ENCODE measurements around the gene TMEM243. TPM values are rescaled to one million over a fixed set of nuclear protein-coding genes. Genes with fewer than 3 reads are reported as not detected.

TMEM243 gene
- total RNA-seq, 1 donor from 2014 or later = 25.4 TPM

GRCh38 chr7:87193912-87194311 lies 25.6 kb downstream of the TMEM243 start:
- Histone ChIP-seq H4K20me1 (ENCODE audit: insufficient read depth, low read length) (peaks cover 21% of the 10 kb centered on the region), H3K9me3 (ENCODE audit: insufficient read depth, low read depth, low read length) (no peaks in the 10 kb centered on the region), H3K9ac (ENCODE audit: low read length) (no peak overlapping the region), H3K4me3 (ENCODE audit: insufficient read depth, low read depth, low read length) (no peak overlapping the region), H3K4me2 (ENCODE audit: low read length) (no peak overlapping the region), H3K27me3 (ENCODE audit: insufficient read depth, low read length) (no peaks in the 10 kb centered on the region), H2AFZ (ENCODE audit: low read depth, low read length) (no peak overlapping the region), H3K36me3 (ENCODE audit: insufficient read depth, low read length) (peaks cover 88% of the 10 kb centered on the region), H3K27ac (ENCODE audit: low read depth, low read length) (no peak overlapping the region), H3K79me2 (ENCODE audit: insufficient read depth, low read length) (peaks cover 8% of the 10 kb centered on the region), H3K4me1 (ENCODE audit: insufficient read depth, low read length) (no peaks in the 10 kb centered on the region)
- TF ChIP-seq EZH2 (IDR thresholded peaks at IDR 0.05; ENCODE audit: insufficient read depth, low read length) = no peak
- TF ChIP-seq, protein P1, sequence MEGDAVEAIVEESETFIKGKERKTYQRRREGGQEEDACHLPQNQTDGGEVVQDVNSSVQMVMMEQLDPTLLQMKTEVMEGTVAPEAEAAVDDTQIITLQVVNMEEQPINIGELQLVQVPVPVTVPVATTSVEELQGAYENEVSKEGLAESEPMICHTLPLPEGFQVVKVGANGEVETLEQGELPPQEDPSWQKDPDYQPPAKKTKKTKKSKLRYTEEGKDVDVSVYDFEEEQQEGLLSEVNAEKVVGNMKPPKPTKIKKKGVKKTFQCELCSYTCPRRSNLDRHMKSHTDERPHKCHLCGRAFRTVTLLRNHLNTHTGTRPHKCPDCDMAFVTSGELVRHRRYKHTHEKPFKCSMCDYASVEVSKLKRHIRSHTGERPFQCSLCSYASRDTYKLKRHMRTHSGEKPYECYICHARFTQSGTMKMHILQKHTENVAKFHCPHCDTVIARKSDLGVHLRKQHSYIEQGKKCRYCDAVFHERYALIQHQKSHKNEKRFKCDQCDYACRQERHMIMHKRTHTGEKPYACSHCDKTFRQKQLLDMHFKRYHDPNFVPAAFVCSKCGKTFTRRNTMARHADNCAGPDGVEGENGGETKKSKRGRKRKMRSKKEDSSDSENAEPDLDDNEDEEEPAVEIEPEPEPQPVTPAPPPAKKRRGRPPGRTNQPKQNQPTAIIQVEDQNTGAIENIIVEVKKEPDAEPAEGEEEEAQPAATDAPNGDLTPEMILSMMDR (IDR thresholded peaks at IDR 0.05; ENCODE audit: insufficient read depth, low read depth, low read length) = no peak
- no peaks in the 10 kb centered on the region for H3K4me1 Mint-ChIP-seq (ENCODE audit: low read depth, unreplicated experiment)
- H3K27me3 Mint-ChIP-seq (ENCODE audit: low read depth, unreplicated experiment) = no peaks in the 10 kb centered on the region
- DNase-seq (ENCODE audit: low read depth) (no peak), FAIRE-seq (no peak)
- no peak overlapping the region for H3K27ac Mint-ChIP-seq (ENCODE audit: unreplicated experiment)
- no peak overlapping the region for H3K4me3 Mint-ChIP-seq (ENCODE audit: unreplicated experiment)
- peaks cover 6% of the 10 kb centered on the region for H3K36me3 Mint-ChIP-seq (ENCODE audit: low read depth, unreplicated experiment)
- H3K9me3 Mint-ChIP-seq (ENCODE audit: unreplicated experiment) = no peaks in the 10 kb centered on the region

DNA sequence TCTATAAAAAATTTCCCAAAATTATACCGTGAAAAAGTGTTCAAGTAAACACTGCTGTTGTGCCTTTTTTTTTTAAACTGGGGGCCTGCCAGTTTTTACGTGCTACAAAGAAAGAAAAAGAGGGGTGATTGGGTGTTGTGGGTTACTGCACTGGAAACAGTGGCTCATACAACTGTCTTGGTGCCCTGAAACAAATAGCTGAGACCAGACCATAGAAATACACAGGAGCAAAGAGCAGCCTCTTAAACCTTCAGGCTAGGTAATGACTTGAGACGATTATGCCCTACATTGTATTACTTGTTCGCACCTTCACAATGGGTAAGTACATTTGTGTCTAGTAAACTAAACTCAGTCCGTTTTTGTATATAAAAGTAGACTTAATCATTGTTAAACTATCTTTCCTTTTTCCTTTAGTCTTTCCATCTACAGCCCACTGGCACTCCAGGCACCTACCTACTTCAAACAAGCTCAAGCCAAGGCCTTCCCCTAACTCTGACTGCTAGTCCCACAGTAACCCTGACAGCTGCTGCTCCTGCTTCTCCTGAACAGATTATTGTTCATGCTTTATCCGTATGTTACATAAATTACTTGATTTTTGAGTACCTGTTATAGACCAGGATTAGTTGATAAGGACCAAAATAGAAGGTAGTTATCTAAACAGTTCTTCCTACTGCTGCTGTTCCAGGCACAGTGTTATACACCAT lies 26.6 kb downstream of the TMEM243 start:
- H3K4me3 Mint-ChIP-seq (ENCODE audit: unreplicated experiment) = no peak overlapping the region

More for the DNA sequence above, 26.6 kb downstream of the TMEM243 start:
- no peaks in the 10 kb centered on the region for H3K4me1 ChIP-seq (ENCODE audit: insufficient read depth, low read length)
- no peaks in the 10 kb centered on the region for H3K79me2 ChIP-seq (ENCODE audit: insufficient read depth, low read length)
- H2AFZ ChIP-seq (ENCODE audit: low read depth, low read length) = no peak overlapping the region
- no peaks in the 10 kb centered on the region for H3K27me3 ChIP-seq (ENCODE audit: insufficient read depth, low read length)
- H3K36me3 ChIP-seq (ENCODE audit: insufficient read depth, low read length) = peaks cover 92% of the 10 kb centered on the region
- DNase-seq (ENCODE audit: low read depth) (no peak), FAIRE-seq (no peak)
- no peak overlapping the region for H3K4me3 ChIP-seq (ENCODE audit: insufficient read depth, low read depth, low read length)
- no peak overlapping the region for H3K4me2 ChIP-seq (ENCODE audit: low read length)
- Mint-ChIP-seq H3K27me3 (ENCODE audit: low read depth, unreplicated experiment) (no peaks in the 10 kb centered on the region), H3K27ac (ENCODE audit: unreplicated experiment) (no peak overlapping the region), H3K9me3 (ENCODE audit: unreplicated experiment) (no peaks in the 10 kb centered on the region), H3K4me1 (ENCODE audit: low read depth, unreplicated experiment) (no peaks in the 10 kb centered on the region), H3K36me3 (ENCODE audit: low read depth, unreplicated experiment) (peaks cover 7% of the 10 kb centered on the region)
- peaks cover 24% of the 10 kb centered on the region for H4K20me1 ChIP-seq (ENCODE audit: insufficient read depth, low read length)
- TF ChIP-seq EZH2 (IDR thresholded peaks at IDR 0.05; ENCODE audit: insufficient read depth, low read length) = no peak
- TF ChIP-seq, protein P1 (IDR thresholded peaks at IDR 0.05; ENCODE audit: insufficient read depth, low read depth, low read length) = no peak
- H3K9me3 ChIP-seq (ENCODE audit: insufficient read depth, low read depth, low read length) = no peaks in the 10 kb centered on the region
- no peak overlapping the region for H3K27ac ChIP-seq (ENCODE audit: low read depth, low read length)
- no peak overlapping the region for H3K9ac ChIP-seq (ENCODE audit: low read length)
